T1000 (cell line): ENCODE measurements around the gene SLC27A1.
"Not testable (repeated sequence)": the region's sequence is repeated elsewhere in the genome, so short reads cannot be mapped to it uniquely, and the experiment has no call there.

Source experiments
- DNase-seq: peaks from one replicate; lab custom pipeline; 2025; ENCODE audit warnings: mixed read lengths; lab: John Stamatoyannopoulos, UW

Gene SLC27A1

GRCh38 chr19:17487284-17488121 lies 17.2 kb downstream of the SLC27A1 start:
- no peak for DNase-seq

- DNase-seq = no peak
Observed at GRCh38 chr19:17488593-17489391, 18.5 kb downstream of the SLC27A1 start.

GRCh38 chr19:17489392-17490030 lies 19.2 kb downstream of the SLC27A1 start:
- DNase-seq = no peak

- no peak for DNase-seq
Observed at GRCh38 chr19:17490411-17490810, 20.1 kb downstream of the SLC27A1 start.

- DNase-seq = no peak
Observed at GRCh38 chr19:17491287-17491686, 21.0 kb downstream of the SLC27A1 start.

GRCh38 chr19:17495639-17496296 lies 25.4 kb downstream of the SLC27A1 start:
- no peak for DNase-seq

GRCh38 chr19:17496337-17496997 lies 26.1 kb downstream of the SLC27A1 start:
- peak; percentile 17 for DNase-seq

GRCh38 chr19:17497149-17497798 lies 26.9 kb downstream of the SLC27A1 start:
- no peak for DNase-seq

GRCh38 chr19:17499025-17499424 lies 28.7 kb downstream of the SLC27A1 start:
- DNase-seq = not testable (repeated sequence)

GRCh38 chr19:17499648-17500446 lies 29.5 kb downstream of the SLC27A1 start:
- DNase-seq = no peak

- no peak for DNase-seq
Observed at GRCh38 chr19:17500447-17501198, 30.3 kb downstream of the SLC27A1 start.

GRCh38 chr19:17503240-17503639 lies 32.9 kb downstream of the SLC27A1 start:
- no peak for DNase-seq

- DNase-seq = no peak
Observed at GRCh38 chr19:17504030-17504429, 33.7 kb downstream of the SLC27A1 start.

- DNase-seq = no peak
Observed at GRCh38 chr19:17504456-17504855, 34.1 kb downstream of the SLC27A1 start.

- no peak for DNase-seq
Observed at GRCh38 chr19:17505223-17505622, 34.9 kb downstream of the SLC27A1 start.

GRCh38 chr19:17506745-17507144 lies 36.4 kb downstream of the SLC27A1 start:
- DNase-seq = no peak

GRCh38 chr19:17508558-17508933 lies 38.2 kb downstream of the SLC27A1 start:
- DNase-seq = not testable (repeated sequence)

- DNase-seq = no peak
Observed at GRCh38 chr19:17510220-17510993, 40.1 kb downstream of the SLC27A1 start.
